Right lobe of liver (tissue), 4 donors: ENCODE measurements around the gene ARHGEF10L.

Experiments
- CTCF ChIP-seq, 4 donors: fragments of 200-600 bp in 3 of 4; fragments of 450-650 bp in 1 of 4; IDR thresholded peaks; one replicate each; pipeline versions ENCODE4 v1.5.1 to v1.8.0; 2016 to 2022; ENCODE audit warnings: antibody characterized with exemption in 4 of 4, mild to moderate bottlenecking in 2 of 4
- POLR2A ChIP-seq: fragments of 450-650 bp; IDR thresholded peaks from one replicate; pipeline ENCODE4 v1.6.1; 2017; ENCODE audit warnings: antibody characterized with exemption, mild to moderate bottlenecking
- donor health status: DM: no; HTN: no; CAD: no.
- donor health status: DM: no; HTN: no; CAD: no.
- donor health status: DM: no; HTN: yes; CAD: no.

GRCh38 chr1:17527036-17527914 lies 12.2 kb upstream of the ARHGEF10L start:
- TF ChIP-seq CTCF (IDR thresholded peaks at IDR 0.05) (no peak), POLR2A (no peak)
